ENCODE data around the gene RAD1.
A peak's percentile ranks its signal among the peaks of the same experiment; 100 is the strongest.

Gene RAD1

GRCh38 chr5:34916518-34916917, 1.2 kb upstream of the RAD1 start:
- DNase-seq (ENCODE audit: low read depth in 2 of 2), result no peak

GRCh38 chr5:34915856-34916192, 520 bp upstream of the RAD1 start:
- no peak for DNase-seq (ENCODE audit: low read depth in 2 of 2)

GRCh38 chr5:34914671-34915138, 599 bp downstream of the RAD1 start:
- peak in 1 of 2 donors; percentile 0 for DNase-seq (ENCODE audit: low read depth in 2 of 2)

- no peak for DNase-seq (ENCODE audit: low read depth in 2 of 2)
Measured at GRCh38 chr5:34913072-34913471, 2.2 kb downstream of the RAD1 start.

- DNase-seq (ENCODE audit: low read depth in 2 of 2), result no peak
Measured at GRCh38 chr5:34905564-34905963, 9.7 kb downstream of the RAD1 start.

GRCh38 chr5:34903260-34903659, 12.0 kb downstream of the RAD1 start:
- no peak for DNase-seq (ENCODE audit: low read depth in 2 of 2)

- no peak for DNase-seq (ENCODE audit: low read depth in 2 of 2)
Measured at GRCh38 chr5:34900652-34901051, 14.7 kb downstream of the RAD1 start.

- no peak for DNase-seq (ENCODE audit: low read depth in 2 of 2)
Measured at GRCh38 chr5:34899066-34899465, 16.2 kb downstream of the RAD1 start.

GRCh38 chr5:34898258-34898895, 16.9 kb downstream of the RAD1 start:
- DNase-seq (ENCODE audit: low read depth in 2 of 2), result peak; percentile 14 to 27

- no peak for DNase-seq (ENCODE audit: low read depth in 2 of 2)
Measured at GRCh38 chr5:34897646-34898045, 17.7 kb downstream of the RAD1 start.

- no peak for DNase-seq (ENCODE audit: low read depth in 2 of 2)
Measured at GRCh38 chr5:34895641-34896419, 19.5 kb downstream of the RAD1 start.

GRCh38 chr5:34894716-34895115, 20.6 kb downstream of the RAD1 start:
- DNase-seq (ENCODE audit: low read depth in 2 of 2), result no peak

- DNase-seq (ENCODE audit: low read depth in 2 of 2), result no peak
Measured at GRCh38 chr5:34892414-34892813, 22.9 kb downstream of the RAD1 start.

GRCh38 chr5:34891981-34892380, 23.3 kb downstream of the RAD1 start:
- DNase-seq (ENCODE audit: low read depth in 2 of 2), result no peak

GRCh38 chr5:34889394-34889793, 25.9 kb downstream of the RAD1 start:
- DNase-seq (ENCODE audit: low read depth in 2 of 2), result no peak

- no peak for DNase-seq (ENCODE audit: low read depth in 2 of 2)
Measured at GRCh38 chr5:34886392-34887119, 28.7 kb downstream of the RAD1 start.

- DNase-seq (ENCODE audit: low read depth in 2 of 2), result no peak
Measured at GRCh38 chr5:34881246-34881645, 34.1 kb downstream of the RAD1 start.

- no peak for DNase-seq (ENCODE audit: low read depth in 2 of 2)
Measured at GRCh38 chr5:34876275-34876674, 39.0 kb downstream of the RAD1 start.

GRCh38 chr5:34870382-34870781, 44.9 kb downstream of the RAD1 start:
- no peak for DNase-seq (ENCODE audit: low read depth in 2 of 2)

GRCh38 chr5:34869256-34869655, 46.0 kb downstream of the RAD1 start:
- no peak for DNase-seq (ENCODE audit: low read depth in 2 of 2)

- DNase-seq (ENCODE audit: low read depth in 2 of 2), result no peak
Measured at GRCh38 chr5:34868791-34869190, 46.5 kb downstream of the RAD1 start.

GRCh38 chr5:34867660-34868059, 47.6 kb downstream of the RAD1 start:
- DNase-seq (ENCODE audit: low read depth in 2 of 2), result no peak

- no peak for DNase-seq (ENCODE audit: low read depth in 2 of 2)
Measured at GRCh38 chr5:34866989-34867471, 48.3 kb downstream of the RAD1 start.
